ENCODE results near the gene B4GALNT4.
"Not testable (repeated sequence)": the region's sequence is repeated elsewhere in the genome, so short reads cannot be mapped to it uniquely, and the experiment has no call there.

Gene B4GALNT4, protein sequence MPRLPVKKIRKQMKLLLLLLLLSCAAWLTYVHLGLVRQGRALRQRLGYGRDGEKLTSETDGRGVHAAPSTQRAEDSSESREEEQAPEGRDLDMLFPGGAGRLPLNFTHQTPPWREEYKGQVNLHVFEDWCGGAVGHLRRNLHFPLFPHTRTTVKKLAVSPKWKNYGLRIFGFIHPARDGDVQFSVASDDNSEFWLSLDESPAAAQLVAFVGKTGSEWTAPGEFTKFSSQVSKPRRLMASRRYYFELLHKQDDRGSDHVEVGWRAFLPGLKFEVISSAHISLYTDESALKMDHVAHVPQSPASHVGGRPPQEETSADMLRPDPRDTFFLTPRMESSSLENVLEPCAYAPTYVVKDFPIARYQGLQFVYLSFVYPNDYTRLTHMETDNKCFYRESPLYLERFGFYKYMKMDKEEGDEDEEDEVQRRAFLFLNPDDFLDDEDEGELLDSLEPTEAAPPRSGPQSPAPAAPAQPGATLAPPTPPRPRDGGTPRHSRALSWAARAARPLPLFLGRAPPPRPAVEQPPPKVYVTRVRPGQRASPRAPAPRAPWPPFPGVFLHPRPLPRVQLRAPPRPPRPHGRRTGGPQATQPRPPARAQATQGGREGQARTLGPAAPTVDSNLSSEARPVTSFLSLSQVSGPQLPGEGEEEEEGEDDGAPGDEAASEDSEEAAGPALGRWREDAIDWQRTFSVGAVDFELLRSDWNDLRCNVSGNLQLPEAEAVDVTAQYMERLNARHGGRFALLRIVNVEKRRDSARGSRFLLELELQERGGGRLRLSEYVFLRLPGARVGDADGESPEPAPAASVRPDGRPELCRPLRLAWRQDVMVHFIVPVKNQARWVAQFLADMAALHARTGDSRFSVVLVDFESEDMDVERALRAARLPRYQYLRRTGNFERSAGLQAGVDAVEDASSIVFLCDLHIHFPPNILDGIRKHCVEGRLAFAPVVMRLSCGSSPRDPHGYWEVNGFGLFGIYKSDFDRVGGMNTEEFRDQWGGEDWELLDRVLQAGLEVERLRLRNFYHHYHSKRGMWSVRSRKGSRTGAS

DNA sequence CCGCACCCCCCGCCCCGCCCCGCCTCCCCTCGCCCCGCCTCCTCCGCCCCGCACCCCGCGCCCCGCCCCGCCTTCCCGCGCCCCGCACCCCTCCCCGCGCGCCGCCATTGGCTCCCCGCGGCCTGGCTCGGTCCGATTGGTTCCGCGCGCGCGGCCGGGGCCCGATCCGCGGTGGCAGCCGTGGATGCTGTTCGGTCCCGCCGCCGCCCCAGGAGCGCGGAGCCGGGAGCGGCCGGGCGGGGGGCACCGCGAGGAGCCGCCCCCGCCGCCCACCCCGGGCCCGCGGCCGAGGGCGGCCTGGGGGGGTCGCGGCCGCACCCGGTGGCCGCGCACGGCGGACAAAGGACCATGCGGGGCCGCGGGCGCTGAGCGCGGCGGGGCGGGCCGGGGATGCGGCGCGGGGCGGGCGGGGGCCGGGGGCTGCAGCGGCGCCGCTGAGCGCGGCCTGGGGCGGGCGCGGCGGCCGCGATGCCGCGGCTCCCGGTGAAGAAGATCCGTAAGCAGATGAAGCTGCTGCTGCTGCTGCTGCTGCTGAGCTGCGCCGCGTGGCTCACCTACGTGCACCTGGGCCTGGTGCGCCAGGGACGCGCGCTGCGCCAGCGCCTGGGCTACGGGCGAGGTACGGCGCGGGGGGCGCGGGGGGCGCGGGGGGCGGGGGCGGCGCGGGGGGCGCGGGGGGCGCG, at the start of gene B4GALNT4:
Gene B4GALNT4 (plus strand): TSS at position 164 of the 683 bp plus-strand sequence. CDS start 305 bp downstream, at position 469.
- DNase-seq = no peak

DNA sequence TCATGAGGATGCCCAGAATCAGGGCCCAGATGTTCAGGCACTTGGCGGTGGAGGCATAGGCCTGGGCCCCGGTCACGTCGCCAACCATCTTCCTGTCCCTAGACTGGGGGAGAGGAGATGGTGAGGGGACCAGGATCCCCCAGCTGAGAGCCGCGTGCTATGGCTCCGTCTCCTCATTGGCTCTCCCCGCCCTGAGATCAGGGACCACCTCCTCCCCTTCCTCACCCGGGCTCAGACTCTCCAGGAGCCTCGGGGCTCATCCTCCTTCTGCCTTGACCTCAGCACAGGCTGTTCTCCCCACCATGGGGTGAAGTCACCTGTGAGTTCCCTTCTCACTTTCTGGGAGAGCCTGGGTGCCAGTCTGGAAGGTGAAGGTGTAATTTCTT, 49.4 kb upstream of the B4GALNT4 start:
- DNase-seq = peak; percentile 27

DNA sequence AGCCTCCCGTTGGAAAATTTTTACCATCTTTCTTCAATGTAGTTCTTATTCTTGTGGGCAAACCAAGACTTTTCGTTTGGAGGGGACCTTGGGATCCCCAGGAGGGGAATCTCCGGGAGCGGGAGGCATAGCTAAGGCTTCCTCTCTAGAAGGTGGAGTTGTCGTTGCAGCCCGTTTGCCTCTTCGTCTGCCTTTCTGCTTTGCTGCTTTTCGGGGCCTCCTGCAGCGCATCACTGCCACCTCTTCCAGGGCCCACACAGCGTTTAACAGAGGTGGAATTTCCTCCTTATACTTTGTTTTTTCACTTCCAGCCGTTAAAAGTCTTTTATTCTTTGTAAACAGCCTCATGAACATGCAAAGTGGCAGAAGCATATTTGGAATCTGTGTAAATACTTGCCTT, 45.1 kb upstream of the B4GALNT4 start:
- DNase-seq = no peak

DNA sequence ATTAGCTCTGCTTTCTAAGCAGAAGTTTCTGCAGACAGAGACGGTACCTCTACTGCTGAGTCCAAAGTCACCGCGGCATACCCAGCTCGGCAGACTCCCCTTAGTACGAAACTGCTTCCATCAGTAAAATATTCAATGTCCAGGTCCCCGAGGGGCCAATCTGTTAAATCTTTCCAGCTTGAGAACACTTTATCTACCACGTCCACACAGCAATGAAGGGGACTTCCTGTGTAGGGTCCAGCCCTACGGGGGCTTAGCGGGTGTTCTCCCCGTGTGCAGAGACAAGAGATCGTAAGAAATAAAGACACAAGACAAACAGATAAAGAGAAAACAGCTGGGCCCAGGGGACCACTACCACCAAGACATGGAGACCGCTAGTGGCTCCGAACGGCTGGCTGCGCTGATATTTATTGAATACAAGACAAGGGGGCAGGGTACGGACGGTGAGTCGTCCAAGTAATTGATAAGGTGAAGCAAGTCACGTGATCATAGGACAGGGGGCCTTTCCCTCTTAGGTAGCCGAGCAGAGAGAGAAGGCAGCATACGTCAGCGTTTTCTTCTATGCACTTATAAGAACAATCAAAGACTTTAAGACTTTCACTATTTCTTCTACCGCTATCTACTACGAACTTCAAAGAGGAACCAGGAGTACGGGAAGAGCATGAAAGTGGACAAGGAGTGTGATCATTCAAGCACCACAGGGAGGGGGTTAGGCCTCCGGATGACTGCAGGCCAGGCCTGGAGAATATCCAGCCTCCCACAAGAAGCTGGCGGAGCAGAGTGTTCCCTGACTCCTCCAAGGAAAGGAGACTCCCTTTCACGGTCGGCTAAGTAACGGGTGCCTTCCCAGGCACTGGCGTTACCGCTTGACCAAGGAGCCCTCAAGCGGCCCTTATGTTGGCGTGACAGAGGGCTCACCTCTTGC, 44.4 kb upstream of the B4GALNT4 start:
- not testable (repeated sequence) for DNase-seq

DNA sequence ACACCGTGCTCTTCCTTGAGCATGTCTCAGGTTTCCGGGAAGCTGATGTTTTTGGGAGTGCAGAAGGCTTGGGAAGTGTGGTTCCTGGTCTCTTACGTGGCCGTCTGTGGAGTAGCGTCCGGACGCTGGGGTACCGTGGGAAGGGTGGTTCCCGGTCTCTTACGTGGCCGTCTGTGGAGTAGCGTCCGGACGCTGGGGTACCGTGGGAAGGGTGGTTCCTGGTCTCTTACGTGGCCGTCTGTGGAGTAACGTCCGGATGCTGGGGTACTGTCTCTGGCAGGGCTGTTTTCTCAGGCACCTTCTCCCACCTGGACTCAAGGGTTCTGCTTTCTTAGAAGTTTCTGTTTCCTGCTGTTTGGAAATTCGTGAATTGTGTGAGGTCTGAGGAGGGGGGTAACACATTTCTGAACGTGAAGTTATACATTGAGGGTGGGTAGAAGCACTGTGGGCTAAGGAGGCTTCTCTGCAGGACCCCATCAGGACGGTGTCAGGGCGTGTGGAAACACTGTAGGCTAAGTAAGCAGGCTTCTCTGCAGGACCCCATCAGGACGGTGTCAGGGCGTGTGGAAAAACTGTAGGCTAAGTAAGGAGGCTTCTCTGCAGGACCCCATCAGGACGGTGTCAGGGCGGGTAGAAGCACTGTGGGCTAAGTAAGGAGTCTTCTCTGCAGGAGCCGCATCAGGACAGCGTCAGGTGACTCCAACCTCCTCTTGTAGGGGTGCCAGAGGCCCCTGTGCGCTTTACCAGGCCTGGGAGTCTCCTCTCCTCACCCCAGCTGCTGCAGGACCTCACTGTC, 43.3 kb upstream of the B4GALNT4 start:
- DNase-seq = no peak

DNA sequence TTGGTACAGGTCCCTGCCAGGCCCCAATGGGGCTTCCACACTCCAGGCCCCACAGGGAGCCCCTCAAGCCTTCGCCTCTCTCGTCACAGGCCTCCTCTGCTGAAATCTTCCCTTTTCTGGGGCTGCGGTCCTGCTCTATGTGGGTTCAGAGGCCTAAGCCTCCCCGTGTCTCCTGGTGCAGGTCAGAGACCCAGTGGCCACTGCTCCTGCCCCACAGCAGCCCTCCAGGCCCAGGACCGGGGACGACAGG, 42.8 kb upstream of the B4GALNT4 start:
- DNase-seq = no peak

DNA sequence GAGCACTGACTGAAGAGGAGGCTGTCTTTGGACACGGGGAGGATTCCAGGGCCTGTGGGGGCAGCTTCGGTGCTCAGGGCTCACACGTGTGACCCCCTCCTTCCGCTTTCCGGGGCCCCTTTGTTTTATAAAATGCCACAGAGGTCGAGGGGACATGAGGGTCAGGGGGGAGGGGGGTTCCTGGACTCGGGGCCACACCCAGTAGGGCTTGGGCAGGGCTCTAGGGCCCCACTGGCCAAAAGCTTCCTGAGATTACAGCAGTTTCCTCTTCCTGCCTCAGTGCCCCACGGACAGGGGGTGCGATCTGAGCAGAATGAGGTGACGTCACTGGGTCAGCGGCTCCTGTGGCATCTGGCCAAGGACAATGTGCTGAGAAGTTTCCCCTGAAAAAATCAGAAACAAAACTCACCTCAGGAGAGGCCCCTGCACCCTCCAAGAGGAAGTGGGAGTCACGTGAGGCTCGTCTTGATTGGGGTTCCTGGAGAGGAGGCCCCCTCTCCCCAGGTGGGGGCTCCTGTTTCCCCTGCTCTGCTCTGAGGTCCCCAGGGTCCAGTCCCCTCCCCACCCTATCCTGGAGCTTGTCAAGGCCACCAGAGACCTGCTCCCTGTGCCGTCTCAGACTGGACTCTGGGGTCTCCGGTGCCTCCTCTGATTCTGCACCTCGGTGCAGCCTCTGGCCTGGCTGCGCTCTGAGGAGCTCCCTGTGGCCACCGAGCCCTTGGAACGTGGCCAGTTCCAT, 42.3 kb upstream of the B4GALNT4 start:
- DNase-seq = peak; percentile 55

DNA sequence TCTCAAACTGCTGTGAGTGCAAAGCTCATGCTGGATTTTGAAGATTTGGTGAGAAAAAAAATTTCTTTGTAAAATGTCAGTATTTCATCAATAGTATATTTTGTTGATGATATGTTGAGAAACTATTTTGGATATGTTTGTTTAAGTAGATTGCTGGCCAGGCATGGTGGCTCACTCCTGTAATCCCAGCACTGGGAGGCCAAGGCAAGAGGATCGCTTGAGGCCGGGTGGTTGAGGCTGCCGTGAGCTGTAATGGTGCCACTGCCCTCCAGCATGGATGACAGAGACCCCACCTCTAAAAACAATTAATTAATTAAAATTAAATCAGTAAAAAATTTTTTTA, 41.7 kb upstream of the B4GALNT4 start:
- DNase-seq = no peak

DNA sequence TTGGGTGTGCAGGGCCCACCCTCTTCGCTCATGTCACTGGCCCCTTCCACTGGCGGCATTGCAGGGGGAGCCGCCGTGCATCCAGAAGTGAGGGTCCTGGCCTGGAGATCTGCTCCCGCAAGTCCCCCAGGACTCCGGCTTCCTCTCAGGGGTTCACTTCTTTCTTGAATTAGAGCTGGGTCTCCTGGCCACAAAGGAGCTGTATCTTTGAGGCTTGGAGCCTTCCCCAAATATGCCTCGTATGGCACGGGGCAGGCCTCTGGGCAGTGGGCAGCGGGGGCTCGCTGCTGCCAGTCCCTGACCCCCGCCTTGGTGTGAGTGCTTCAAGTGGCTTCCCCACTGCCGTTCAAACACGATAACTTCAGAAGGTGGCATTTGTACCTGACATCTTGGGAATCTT, 41.3 kb upstream of the B4GALNT4 start:
- no peak for DNase-seq

DNA sequence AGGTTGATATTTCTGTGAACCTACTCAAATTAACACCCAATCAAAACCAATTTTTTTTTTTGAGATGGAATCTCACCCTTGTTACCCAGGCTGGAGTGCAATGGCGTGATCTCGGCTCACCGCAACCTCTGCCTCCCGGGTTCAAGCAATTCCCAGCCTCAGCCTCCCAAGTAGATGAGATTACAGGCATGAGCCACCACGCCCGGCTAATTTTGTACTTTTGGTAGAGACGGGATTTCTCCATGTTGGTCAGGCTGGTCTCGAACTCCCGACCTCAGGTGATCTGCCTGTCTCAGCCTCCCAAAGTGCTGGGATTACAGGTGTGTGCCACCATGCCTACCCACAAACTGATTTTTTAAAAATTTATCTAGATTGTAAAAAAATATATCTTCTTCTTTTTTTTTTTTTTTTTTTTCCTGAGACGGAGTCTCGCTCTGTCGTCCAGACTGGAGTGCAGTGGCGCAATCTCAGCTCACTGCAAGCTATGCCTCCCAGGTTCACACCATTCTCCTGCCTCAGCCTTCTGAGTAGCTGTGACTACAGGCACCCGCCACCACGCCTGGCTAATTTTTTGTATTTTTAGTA, 40.7 kb upstream of the B4GALNT4 start:
- not testable (repeated sequence) for DNase-seq

DNA sequence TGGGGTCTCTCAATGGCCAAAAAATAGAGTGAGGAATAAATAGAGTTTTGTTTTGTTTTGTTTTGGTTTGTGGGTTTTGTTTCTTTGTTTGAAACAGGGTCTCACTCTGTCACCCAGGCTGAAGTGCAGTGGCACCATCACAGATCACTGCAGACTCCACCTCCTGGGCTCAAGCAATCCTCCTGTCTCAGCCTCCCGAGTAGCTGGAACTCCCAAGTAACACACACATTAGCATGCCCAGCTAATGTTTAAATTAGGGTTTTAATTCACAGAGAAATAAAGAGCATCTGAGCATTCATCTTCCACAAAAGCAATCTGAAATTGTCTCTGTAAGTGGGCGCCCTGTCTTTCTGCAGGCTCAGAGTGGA, 39.4 kb upstream of the B4GALNT4 start:
- DNase-seq = no peak

DNA sequence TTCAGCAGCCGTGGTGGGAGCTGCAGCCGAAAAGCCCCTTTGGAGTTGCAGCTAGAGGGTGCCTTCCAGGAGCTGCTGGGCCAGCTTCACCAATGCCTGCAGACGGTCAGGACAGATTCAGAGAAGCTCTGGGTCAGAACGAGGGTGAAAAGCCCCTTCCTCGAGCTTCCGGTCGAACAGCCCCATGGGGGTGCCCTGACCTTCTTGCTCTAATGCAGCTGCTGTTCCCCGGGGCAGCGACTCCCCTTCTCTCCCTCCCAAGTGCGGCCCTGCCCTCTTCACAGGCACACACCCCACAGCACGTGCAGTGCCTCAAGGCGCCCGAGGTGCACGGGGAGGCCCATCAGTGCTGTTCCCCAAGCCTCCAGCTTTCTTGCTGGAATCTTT, 39.0 kb upstream of the B4GALNT4 start:
- DNase-seq = no peak

DNA sequence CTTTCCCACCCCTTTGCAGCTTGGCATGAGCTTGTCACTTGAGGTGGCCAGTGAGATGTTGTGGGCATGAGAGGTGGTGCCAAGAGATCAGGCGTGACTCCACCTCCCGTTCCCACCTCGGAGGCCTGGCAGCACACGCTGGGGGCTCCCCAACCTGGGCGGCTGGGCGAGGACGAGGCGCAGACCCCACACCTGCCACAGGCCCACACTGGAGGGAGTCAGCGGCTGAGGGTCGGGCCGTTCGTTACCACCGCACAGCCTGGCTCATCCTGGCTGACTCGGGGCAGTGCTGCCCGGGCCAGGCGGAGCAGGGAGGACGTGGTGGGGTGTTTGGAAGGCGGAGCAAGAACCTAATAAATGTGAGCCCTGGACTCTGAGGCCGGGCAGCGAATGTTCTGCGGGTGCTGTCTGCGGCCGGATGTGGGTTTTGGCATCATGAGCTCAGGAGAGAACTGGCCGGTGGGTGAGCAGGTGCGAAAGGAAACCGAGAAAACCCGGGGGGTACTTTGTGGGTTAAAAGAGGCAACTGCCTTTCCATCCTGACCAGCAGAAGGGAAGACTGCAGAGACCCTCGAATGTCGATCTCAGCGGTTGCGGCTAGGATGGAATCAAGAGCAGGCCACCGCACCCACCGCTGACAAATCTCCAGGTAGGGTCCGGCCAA, 38.5 kb upstream of the B4GALNT4 start:
- DNase-seq = no peak

DNA sequence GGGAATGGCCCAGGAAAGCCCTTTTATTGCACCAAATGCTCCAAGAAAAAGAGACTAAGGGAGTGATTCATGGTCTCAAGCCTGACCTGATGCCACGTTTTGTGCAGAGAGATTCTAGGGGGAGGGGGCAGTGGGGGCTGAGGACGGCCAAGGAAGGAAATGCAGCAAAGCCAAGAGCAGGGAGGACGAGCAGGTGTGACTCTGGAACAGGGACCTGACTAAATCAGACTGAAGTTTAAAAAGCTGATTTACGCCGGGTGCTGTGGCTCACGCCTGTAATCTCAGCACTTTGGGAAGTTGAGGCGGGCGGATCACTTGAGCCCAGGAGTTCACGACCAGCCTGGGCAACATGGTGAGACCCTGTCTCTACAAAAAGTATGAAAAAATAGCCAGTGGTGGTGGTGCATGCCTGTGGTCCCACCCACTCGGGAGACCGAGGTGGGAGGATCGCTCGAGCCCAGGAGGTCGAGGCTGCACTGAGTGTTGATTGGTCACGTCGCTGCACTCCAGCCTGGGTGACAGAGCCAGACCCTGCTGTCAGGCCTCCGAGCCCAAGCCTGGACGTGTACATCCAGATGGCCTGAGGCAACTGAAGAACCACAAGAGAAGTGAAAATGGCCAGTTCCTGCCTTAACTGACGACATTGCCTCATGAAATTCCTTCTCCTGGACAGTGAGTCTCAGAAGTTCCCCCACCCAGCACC, 37.8 kb upstream of the B4GALNT4 start:
- no peak for DNase-seq

DNA sequence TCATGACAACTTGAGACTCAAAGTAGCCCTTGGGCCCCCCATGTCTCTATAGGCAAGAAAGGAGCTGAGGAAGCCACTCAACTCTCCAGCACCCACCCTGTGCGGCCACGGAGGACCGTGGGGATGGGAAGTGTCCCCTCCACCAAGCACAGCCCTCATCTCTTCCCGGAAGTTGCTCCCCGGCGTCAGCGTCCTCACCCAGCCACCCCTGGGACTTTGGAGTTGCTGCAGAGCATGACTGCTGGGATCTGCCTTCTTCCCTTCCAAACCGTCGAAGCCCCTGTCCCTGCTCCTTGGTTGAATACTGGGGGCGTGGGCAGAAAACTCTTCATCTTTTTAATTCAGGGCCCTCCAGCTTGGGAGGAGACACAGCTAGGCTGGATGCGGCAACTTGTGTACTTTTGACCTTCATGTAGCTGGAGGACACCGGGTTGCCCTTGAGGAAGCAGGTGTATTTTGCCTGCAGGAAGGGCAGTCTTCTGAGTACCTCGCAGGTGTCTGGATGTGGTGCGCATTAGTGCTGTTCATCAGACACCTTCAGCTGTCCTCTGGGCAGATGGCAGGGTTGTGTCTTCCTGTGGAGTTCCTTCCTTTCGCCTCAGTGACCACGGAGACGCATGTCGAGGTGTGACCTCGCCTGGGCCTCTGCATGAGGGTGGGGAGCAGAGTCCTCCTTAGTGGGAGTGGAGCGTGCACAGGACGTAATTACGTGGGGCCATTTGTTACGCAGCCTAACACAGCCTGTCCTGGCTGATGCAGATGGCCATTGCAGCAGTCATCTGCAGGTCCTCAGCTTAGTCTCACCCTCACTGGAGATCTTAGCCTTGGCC, 36.4 kb upstream of the B4GALNT4 start:
- no peak for DNase-seq

DNA sequence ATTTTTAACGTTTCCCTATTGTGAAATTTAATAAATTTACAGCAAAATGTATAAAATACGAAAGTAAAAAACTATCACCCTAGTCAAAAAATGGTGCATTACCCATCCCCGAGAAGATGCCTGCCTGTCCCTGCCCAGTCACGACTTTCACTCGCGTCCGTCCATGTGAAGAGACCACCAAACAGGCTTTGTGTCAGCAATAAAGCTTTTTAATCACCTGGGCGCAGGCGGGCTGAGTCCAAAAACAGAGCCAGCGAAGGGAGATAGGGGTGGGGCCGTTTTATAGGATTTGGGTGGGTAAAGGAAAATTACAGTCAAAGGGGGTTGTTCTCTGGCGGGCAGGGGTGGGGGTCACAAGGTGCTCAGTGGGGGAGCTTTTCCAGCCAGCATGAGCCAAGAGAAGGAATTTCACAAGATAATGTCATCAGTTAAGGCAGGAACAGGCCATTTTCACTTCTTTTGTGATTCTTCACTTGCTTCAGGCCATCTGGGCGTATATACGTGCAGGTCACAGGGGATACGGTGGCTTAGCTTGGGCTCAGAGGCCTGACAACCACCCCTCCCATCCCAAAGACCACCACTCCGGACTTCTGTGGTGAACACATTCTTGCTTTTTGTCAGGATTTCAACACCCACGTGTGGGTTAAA, 35.6 kb upstream of the B4GALNT4 start:
- DNase-seq = not testable (repeated sequence)

DNA sequence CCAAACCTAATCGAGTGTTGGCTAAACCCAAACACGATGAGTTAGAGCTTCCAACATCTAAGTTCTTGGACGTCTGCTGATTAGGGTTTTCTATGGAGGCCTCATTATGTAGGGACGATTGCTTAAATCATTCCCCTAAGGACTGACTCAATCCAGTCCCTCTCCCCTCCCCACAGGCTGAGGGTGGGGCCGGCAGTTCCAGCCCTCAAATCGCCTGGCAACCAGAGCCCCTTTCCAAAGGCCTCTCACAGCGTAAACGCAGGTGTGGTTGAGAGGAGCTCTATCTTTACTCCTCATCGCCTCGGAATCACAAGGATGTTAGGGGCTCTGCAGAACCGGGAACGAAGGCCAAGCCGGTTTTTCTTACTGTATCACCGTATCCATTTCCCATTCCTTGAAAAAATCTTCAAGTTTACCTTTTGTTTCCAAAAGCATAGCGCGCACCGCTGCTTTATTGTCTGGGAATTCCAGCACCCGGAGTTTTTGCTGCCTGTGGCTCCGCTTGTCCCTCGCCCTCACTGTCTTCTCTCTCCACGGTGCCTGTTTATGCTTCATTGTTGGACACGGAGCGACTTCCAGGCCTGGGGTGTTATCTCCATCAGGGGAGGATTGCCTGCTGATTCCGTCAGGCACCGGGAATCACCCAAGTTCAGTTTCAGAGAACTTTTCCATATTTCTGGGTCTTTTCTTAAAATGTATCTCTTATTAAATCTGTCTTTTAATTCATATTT, 34.9 kb upstream of the B4GALNT4 start:
- no peak for DNase-seq

Measured in EL (cell line).